ENCODE measurements around the gene EXOC6. TPM values are rescaled to one million over a fixed set of nuclear protein-coding genes. Genes with fewer than 3 reads are reported as not detected.

Gene EXOC6
- total and polyA plus RNA-seq, 9 donors: 6.2 to 12.8 (median 9.7) TPM

GRCh38 chr10:93023013-93023650, 174.8 kb downstream of the EXOC6 start:
- intact Hi-C loops (cut with DNase I): no loop called here
- TF ChIP-seq EP300 (IDR thresholded peaks at IDR 0.05): no peak
- Histone ChIP-seq H3K4me1 (ENCODE audit: insufficient read depth) (no peaks in the 10 kb centered on the region), H3K9me3 (no peaks in the 10 kb centered on the region), H3K27ac (no peak overlapping the region), H3K27me3 (no peaks in the 10 kb centered on the region), H3K36me3 (no peaks in the 10 kb centered on the region), H3K4me3 (no peak overlapping the region)
- DNase-seq: no peak
- WGBS, 3 donors: 94 to 97% (median 94%) methylated on average over 4 of the region's 4 CpGs

GRCh38 chr10:93026072-93026471, 177.8 kb downstream of the EXOC6 start:
- H3K9me3 ChIP-seq: no peaks in the 10 kb centered on the region
- no peaks in the 10 kb centered on the region for H3K27me3 ChIP-seq
- WGBS, 3 donors: 52 to 72% (median 54%) methylated on average over 2 of the region's 2 CpGs
- no peak overlapping the region for H3K4me3 ChIP-seq
- H3K27ac ChIP-seq: no peak overlapping the region
- no peak for TF ChIP-seq EP300 (IDR thresholded peaks at IDR 0.05)
- TF ChIP-seq POLR2A (IDR thresholded peaks at IDR 0.05): no peak
- TF ChIP-seq CTCF (IDR thresholded peaks at IDR 0.05): no peak
- H3K36me3 ChIP-seq: no peaks in the 10 kb centered on the region
- intact Hi-C loops (cut with DNase I): no loop called here
- no peaks in the 10 kb centered on the region for H3K4me1 ChIP-seq (ENCODE audit: insufficient read depth)
- no peak for DNase-seq

GRCh38 chr10:93027508-93027907, 179.2 kb downstream of the EXOC6 start:
- no peak for TF ChIP-seq CTCF (IDR thresholded peaks at IDR 0.05)
- intact Hi-C loops (cut with DNase I): no loop called here
- Histone ChIP-seq H3K27ac (no peak overlapping the region), H3K4me1 (ENCODE audit: insufficient read depth) (peaks cover 2% of the 10 kb centered on the region), H3K36me3 (no peaks in the 10 kb centered on the region), H3K4me3 (no peak overlapping the region), H3K27me3 (no peaks in the 10 kb centered on the region), H3K9me3 (no peaks in the 10 kb centered on the region)
- DNase-seq: no peak

- TF ChIP-seq EP300 (IDR thresholded peaks at IDR 0.05): no peak
- TF ChIP-seq CTCF (IDR thresholded peaks at IDR 0.05): no peak
- TF ChIP-seq POLR2A (IDR thresholded peaks at IDR 0.05): no peak
- no peaks in the 10 kb centered on the region for H3K27me3 ChIP-seq
- 68 to 79% (median 70%) methylated on average over 2 of the region's 2 CpGs for WGBS, 3 donors
- peaks cover 2% of the 10 kb centered on the region for H3K4me1 ChIP-seq (ENCODE audit: insufficient read depth)
- DNase-seq: no peak
- no peaks in the 10 kb centered on the region for H3K9me3 ChIP-seq
- intact Hi-C loops (cut with DNase I): no loop called here
- H3K36me3 ChIP-seq: no peaks in the 10 kb centered on the region
- no peak overlapping the region for H3K27ac ChIP-seq
- H3K4me3 ChIP-seq: no peak overlapping the region
These were observed 180.6 kb downstream of the EXOC6 start for GRCh38 chr10:93028883-93029282.

GRCh38 chr10:93030409-93030808, 182.1 kb downstream of the EXOC6 start:
- Histone ChIP-seq H3K36me3 (no peaks in the 10 kb centered on the region), H3K9me3 (no peaks in the 10 kb centered on the region), H3K27me3 (no peaks in the 10 kb centered on the region), H3K27ac (no peak overlapping the region), H3K4me3 (no peak overlapping the region), H3K4me1 (ENCODE audit: insufficient read depth) (peaks cover 2% of the 10 kb centered on the region)
- intact Hi-C loops (cut with DNase I): no loop called here
- TF ChIP-seq POLR2A (IDR thresholded peaks at IDR 0.05): no peak
- no peak for TF ChIP-seq EP300 (IDR thresholded peaks at IDR 0.05)
- TF ChIP-seq CTCF (IDR thresholded peaks at IDR 0.05): no peak
- DNase-seq: no peak
